Measurements from ENCODE around the gene TXNL4A.

TXNL4A gene

GRCh38 chr18:79947881-79948610 lies 40.3 kb downstream of the TXNL4A start:
- no peak for DNase-seq

GRCh38 chr18:79947054-79947755 lies 41.2 kb downstream of the TXNL4A start:
- no peak for DNase-seq

GRCh38 chr18:79945118-79946042 lies 43.0 kb downstream of the TXNL4A start:
- DNase-seq = no peak

- DNase-seq = no peak
Observed at GRCh38 chr18:79944746-79945117, 43.6 kb downstream of the TXNL4A start.

- peak; percentile 75 for DNase-seq
Observed at GRCh38 chr18:79944126-79944731, 44.1 kb downstream of the TXNL4A start.

GRCh38 chr18:79943608-79944125 lies 44.7 kb downstream of the TXNL4A start:
- no peak for DNase-seq

GRCh38 chr18:79942786-79943607 lies 45.4 kb downstream of the TXNL4A start:
- DNase-seq = no peak

- DNase-seq = no peak
Observed at GRCh38 chr18:79942211-79942610, 46.2 kb downstream of the TXNL4A start.

GRCh38 chr18:79941473-79942119 lies 46.8 kb downstream of the TXNL4A start:
- DNase-seq = no peak

GRCh38 chr18:79940814-79941472 lies 47.4 kb downstream of the TXNL4A start:
- no peak for DNase-seq

- DNase-seq = no peak
Observed at GRCh38 chr18:79940126-79940813, 48.1 kb downstream of the TXNL4A start.

GRCh38 chr18:79939096-79939495 lies 49.3 kb downstream of the TXNL4A start:
- DNase-seq = no peak

- no peak for DNase-seq
Observed at GRCh38 chr18:79938196-79938595, 50.2 kb downstream of the TXNL4A start.

- DNase-seq = no peak
Observed at GRCh38 chr18:79937103-79937860, 51.1 kb downstream of the TXNL4A start.

GRCh38 chr18:79936641-79937040 lies 51.7 kb downstream of the TXNL4A start:
- no peak for DNase-seq

GRCh38 chr18:79935925-79936324 lies 52.4 kb downstream of the TXNL4A start:
- DNase-seq = no peak

- DNase-seq = no peak
Observed at GRCh38 chr18:79935499-79935898, 52.9 kb downstream of the TXNL4A start.

GRCh38 chr18:79935098-79935480 lies 53.3 kb downstream of the TXNL4A start:
- no peak for DNase-seq

Data from COR-L47 (cell line).